Muscle of back (tissue), 11 donors: ENCODE measurements around the gene MICAL3. TPM values are rescaled to one million over a fixed set of nuclear protein-coding genes. Genes with fewer than 3 reads are reported as not detected.
A peak's percentile ranks its signal among the peaks of the same experiment; 100 is the strongest.
"Not testable (repeated sequence)": the region's sequence is repeated elsewhere in the genome, so short reads cannot be mapped to it uniquely, and the experiment has no call there.

Experiments used
- DNase-seq, 3 donors: peaks; one replicate each; pipeline versions ENCODE4 v3.0.0 to v3.0.0-alpha.2; 2013
- polyA plus RNA-seq, 10 donors: library from polyadenylated mRNA; unstranded; fragments of 120-200 nt; gene quantifications; one replicate each; pipeline ENCODE4 v1.2.1, GENCODE V29; 2013; ENCODE audit not compliant: insufficient read length in 10 of 10

MICAL3 gene
- polyA plus RNA-seq, 10 donors: 24.8 to 49.3 (median 31.7) TPM

DNA sequence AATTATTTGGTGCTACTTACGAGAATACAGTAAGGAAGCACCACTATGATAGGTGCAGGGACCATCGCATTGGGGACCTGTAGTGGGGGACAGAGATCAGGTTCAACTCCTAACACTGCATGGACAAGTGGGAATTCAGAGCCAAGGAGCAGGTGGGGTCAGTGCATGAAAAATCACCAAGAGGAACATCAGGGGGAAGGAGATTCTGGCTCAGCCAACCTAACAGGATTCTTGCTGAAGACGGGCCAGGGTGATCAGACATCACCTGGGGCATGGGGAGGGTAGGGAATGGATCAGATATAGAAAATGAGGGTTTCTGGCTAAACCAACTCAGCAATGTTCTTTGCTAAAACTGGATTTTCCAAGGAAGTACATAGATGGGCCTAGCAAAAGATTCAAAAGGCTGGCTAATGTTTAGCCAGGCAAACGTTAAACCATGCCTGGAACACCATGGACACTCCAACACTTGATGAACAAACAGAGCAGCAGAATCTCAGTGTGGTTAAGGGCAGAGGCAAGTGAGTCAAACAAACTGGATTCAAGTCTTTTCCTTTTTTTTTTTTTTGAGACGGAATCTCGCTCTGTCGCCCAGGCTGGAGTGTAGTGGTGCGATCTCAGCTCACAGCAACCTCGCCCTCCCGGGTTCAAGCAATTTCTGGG lies 70.0 kb downstream of the MICAL3 start:
- no peak for DNase-seq

DNA sequence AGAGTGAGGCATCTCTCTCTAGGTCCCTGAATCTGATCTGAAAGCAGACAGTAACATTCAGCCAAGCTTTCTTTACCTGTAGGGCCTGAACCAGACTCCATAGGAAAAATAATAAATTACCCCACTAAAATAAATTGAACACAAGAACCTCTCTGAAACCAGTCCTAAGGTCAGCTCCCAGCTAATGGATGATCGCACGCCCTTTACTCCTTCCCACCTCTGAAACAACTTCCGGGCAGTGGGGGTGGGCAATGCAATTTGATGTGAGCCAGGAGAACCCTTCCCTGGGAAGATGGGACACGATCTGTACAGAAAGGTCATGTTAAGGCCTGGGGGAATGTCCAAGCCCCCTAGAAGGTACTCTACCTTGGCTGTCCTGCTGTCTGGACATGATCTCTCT lies 71.2 kb downstream of the MICAL3 start:
- no peak for DNase-seq

GRCh38 chr22:17952273-17952801 lies 72.0 kb downstream of the MICAL3 start:
- no peak for DNase-seq

DNA sequence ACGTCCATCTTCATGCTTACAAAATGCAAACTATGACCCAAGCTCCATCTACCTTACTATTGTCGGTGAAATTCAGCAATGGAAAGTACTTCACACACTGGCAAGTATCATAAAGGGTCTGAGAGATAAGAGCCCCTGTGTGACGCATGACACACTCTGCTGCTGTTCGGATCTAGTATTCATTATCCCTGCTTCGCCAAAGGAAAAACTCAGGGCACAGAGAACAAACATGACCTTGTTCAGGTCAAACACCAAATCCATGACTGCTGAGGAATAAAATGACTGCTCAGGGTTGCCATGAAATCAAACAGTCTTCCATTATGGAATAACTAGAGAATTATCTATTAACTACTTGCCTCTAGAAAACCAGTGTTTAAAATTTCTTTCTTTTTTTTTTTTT lies 73.0 kb downstream of the MICAL3 start:
- no peak for DNase-seq

- DNase-seq: peak in 1 of 3 donors; percentile 39
Observed at GRCh38 chr22:17950651-17951214, 73.6 kb downstream of the MICAL3 start.

GRCh38 chr22:17949642-17950473 lies 74.5 kb downstream of the MICAL3 start:
- DNase-seq: no peak

DNA sequence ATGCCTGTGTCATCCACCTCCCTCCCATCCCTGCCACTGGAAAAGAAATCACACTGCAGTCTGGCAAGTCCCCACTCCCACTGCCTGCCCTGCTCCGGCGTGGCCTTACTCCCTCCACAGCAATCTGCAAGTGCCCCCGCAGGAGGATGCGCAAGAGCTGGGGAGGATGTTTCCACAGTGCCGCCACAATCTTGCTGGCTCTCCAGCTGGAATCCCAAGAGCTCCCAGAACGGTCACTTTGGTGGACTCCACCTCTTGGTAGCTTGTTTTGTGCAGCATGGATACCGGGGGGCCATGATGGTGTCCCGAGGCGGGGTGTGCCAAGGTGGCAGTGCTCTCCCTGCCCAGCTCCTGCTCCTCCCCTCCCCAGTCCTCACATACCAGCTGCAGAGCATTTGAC lies 76.3 kb downstream of the MICAL3 start:
- DNase-seq: no peak

GRCh38 chr22:17946662-17947367 lies 77.5 kb downstream of the MICAL3 start:
- DNase-seq: no peak

DNA sequence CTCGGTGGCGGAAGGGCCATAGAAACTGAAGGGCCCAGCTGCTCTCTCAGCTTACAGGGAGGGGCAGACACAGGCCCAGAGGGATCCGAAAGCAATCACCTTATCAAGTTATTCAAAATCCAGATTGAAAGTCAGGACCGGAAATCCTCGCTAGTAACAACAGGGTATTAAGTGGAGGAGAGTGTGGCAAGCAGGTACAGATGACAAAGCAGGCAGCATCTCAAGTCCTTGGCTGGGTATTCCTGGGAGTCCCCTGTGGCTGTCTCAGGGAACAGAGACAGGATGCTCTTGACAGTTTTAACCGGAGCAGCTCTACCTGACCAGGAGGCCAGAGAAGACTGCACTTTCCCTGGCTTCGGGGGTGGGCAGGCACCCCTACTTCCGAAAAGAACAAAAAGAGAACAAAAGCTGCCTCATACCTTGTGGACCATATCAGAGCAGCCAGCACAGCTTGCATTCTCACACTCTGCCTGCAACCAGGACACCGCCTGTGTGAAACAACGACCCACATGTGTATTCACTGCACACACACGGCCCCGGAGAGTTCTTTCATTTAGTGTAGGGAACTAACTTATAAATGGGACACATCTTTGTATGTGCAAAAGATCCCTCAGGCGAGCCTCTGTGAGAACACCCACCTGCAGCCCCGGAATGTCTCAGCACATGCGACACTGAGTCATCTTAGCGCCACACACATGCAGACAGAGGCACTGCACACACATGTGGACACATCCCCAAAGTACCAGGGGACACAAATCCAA lies 78.3 kb downstream of the MICAL3 start:
- DNase-seq: no peak

- DNase-seq: no peak
Observed at GRCh38 chr22:17945156-17945887, 79.0 kb downstream of the MICAL3 start.

DNA sequence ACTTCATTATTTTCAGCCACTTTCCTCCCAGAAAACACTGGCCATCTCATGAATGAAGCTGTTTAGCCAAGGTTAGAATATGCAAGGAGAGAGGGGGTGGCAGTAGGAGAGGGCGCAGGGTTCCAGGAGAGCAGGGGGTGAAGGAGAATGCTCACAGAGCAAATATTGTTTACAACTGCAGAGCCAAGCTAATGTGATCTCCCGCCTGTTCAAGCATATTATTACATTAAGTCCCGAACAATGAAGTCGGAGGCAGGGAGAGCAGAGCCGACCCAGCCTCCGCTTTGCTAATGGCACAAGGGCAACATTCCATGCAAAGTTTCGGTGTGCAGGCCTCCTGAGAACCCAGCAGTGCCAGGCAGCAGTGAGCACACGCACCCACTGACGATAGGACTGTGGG lies 80.1 kb downstream of the MICAL3 start:
- DNase-seq: no peak

GRCh38 chr22:17943533-17944249 lies 80.7 kb downstream of the MICAL3 start:
- DNase-seq: no peak

DNA sequence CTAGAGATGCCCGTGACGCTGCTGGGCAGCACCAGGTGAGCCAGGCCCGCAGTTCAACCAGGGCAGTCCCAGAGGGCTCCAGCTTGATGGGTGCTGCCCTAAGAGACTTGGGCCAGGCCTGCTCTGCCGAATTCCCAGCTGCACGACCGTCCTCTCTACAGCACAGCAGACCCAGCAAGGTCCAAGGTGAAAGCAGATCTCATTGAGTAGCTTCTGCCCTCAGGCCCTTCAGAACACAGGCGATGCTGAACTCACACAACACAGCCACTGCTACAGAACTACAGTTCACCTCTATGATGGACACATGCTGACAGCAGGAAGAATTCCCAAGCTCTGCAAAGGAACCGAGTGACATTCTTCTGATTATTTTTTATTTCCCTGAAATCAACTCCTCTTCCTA lies 81.6 kb downstream of the MICAL3 start:
- no peak for DNase-seq

DNA sequence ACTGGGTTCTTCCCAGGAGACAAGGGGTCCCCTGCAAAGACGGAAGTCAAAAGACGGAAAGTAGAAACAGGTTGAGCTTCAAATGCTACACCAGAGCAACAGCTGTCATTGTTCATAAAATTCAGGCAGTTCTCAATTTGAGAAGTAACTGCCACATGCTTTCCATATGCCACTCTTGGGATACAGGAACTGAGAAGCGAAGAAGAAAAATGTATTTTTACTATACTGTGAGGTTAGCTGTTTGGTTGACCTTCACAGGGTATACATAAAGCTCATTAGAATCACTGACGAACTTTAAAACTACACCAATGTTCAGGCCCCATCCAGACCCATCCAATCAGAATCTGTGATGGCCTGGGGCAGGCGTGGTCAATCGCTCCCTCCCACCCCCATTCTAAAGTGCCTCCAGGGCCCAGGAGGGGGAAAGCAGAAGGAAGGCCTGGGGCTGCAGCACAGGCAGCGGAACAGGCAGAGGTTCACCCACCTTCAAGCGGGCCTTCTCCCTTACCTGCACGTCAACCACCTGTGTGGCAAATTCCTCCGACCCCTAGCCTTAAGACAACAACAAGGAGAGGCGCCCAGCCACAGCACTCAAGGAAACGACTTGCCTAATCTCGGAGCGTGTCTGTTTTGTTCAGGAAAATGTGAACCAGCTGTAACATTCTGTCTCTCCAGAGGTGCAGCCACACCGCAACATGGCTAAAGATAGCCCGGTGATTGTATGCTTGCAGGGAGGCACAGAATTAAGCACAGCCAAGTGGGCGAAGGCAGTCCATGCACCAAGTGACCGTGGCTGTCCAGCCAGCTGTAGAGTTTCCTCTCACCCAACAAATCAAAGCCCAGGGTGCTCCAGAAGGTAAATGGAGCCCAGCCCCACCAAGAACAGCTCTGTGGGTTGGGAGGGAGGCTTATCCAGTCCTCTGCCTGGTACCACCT lies 82.6 kb downstream of the MICAL3 start:
- no peak for DNase-seq

DNA sequence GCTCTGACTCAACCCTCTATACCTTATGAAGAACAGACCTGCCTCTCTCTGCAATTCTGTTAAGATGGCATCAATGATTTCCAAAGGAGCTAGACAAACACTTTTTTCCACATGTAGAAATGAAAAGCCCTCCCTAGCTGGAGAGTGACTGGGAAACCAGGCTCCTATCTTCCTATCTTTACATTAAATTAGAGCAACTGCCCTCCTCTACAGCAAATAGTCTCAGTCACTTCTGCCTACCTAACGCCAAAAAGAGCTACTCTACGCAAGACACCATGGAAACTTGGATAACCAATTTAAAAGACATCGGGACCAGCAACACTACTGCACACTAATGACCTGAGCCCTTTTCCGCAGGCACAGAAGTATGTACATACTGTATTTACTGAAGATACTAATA lies 84.8 kb downstream of the MICAL3 start:
- DNase-seq: no peak

DNA sequence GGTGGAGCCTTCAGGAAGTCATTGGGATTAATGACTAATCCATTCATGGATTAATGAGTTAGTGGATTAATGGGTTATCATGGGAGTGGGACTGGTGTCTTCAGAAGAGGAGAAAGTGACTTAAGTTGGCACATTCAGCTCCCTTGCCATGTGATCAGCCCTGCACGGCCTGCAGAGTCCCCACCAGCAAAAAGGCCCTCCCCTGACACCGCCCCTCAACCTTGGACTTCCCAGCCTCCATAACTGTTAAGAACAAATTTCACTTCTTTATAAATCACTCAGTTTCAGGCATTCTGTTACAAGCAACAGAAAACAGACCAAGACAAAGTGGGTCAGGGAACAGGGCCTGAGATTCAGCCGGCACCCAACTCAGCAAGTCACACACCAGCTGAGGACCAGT lies 85.3 kb downstream of the MICAL3 start:
- no peak for DNase-seq

DNA sequence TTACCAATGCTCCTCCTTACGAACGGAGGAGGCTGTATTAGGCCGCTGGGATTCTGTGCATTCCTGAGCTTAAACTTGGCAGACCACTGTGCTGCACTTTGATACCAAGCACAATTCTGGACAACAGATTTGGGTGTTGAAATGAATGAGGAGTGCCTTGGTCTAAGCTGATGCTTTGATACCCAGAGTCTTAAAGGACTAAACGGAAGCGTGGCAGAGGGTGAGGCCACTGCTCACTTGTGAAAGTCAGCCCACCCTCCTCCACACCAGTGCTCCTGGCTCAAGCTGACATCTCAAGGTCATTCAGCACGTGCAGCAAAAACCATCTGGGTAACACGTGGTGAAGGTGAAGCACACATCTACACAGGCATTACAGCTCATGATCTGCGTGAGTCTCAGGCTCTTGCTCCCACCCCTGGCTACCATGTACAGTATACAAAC lies 85.9 kb downstream of the MICAL3 start:
- DNase-seq: peak in 1 of 3 donors; percentile 47

- DNase-seq: not testable (repeated sequence)
Observed at GRCh38 chr22:17932457-17932856, 91.9 kb downstream of the MICAL3 start.

DNA sequence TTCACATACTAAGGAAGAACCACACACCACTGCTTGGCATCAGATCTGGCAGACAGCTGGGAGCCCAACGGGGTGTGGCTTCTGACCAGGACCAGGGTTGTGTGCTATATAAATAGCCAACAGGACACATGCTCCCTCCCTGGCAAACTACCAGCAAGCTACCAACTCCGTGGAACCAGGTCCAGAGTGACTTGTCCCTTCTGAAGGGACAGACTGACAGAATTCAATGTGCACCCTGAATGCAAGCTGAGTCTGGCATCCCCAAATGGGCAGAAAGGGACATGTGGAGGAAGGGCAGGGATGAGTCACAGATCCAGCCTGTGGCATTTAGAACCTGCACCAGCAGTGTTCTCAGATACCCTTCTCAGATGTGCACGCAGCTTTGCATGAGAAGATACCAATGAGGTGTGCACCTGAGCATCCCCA lies 92.9 kb downstream of the MICAL3 start:
- peak; percentile 59 to 66 (median 66) for DNase-seq
